Neural cell (in vitro differentiated cells): ENCODE measurements around the gene CCDC12. TPM values are rescaled to one million over a fixed set of nuclear protein-coding genes. Genes with fewer than 3 reads are reported as not detected.

Source experiments
- H2AFZ ChIP-seq: fragments of 200-600, 300-800 bp; sonication (generic), shearing (Covaris generic); 2 replicates; pipeline ENCODE4 v1.6.0; 2014; ENCODE audit warnings: low read depth, mild to moderate bottlenecking, antibody characterized with exemption, low read length, moderate library complexity
- H3F3A ChIP-seq: fragments of 200-600 bp; shearing (Covaris generic); 2 replicates; pipeline ENCODE4 v1.6.1; 2016; ENCODE audit warnings: mild to moderate bottlenecking, moderate library complexity, mixed read lengths, antibody characterized with exemption, low read length; ENCODE audit not compliant: insufficient read depth, poor library complexity, severe bottlenecking
- H3K27ac ChIP-seq: fragments of 200-600, 300-800 bp; sonication (generic), shearing (Covaris generic); 2 replicates; pipeline ENCODE4 v1.5.1; 2014; ENCODE audit warnings: mild to moderate bottlenecking, low read length, moderate library complexity
- H3K27me3 ChIP-seq: fragments of 300-800, 200-600 bp; sonication (generic), shearing (Covaris generic); 2 replicates; pipeline ENCODE4 v1.6.0; 2014; ENCODE audit warnings: mild to moderate bottlenecking, low read depth, low read length, moderate library complexity; ENCODE audit not compliant: insufficient read depth
- H3K36me3 ChIP-seq: fragments of 300-800, 200-600 bp; sonication (generic), shearing (Covaris generic); 2 replicates; pipeline ENCODE4 v1.5.1; 2014; ENCODE audit warnings: mild to moderate bottlenecking, antibody characterized with exemption, low read length, moderate library complexity; ENCODE audit not compliant: insufficient read depth
- H3K4me2 ChIP-seq: fragments of 300-800, 200-600 bp; sonication (generic), shearing (Covaris generic); 2 replicates; pipeline ENCODE4 v1.6.0; 2014; ENCODE audit warnings: mild to moderate bottlenecking, low read length
- H3K4me3 ChIP-seq: fragments of 300-800, 200-600 bp; sonication (generic), shearing (Covaris generic); 2 replicates; pipeline ENCODE4 v1.5.1; 2014; ENCODE audit warnings: mild to moderate bottlenecking, low read length, moderate library complexity
- H3K79me2 ChIP-seq: fragments of 200-600 bp; shearing (Covaris generic); replicated peaks from 2 replicates; pipeline ENCODE4 v1.6.0; 2014; ENCODE audit warnings: mild to moderate bottlenecking, low read length, moderate library complexity; ENCODE audit not compliant: insufficient read depth
- H3K9ac ChIP-seq: fragments of 300-800, 200-600 bp; sonication (generic), shearing (Covaris generic); 2 replicates; pipeline ENCODE4 v1.6.1; 2016; ENCODE audit warnings: mild to moderate bottlenecking, low read length, mixed read lengths
- H3K9me2 ChIP-seq: fragments of 200-600 bp; shearing (Covaris generic); 2 replicates; pipeline ENCODE4 v1.6.1; 2016; ENCODE audit warnings: mild to moderate bottlenecking, low read length, mixed read lengths; ENCODE audit not compliant: insufficient read depth
- H3K9me3 ChIP-seq: fragments of 200-600, 300-800 bp; sonication (generic), shearing (Covaris generic); 2 replicates; pipeline ENCODE4 v1.6.1; 2016; ENCODE audit warnings: mild to moderate bottlenecking, mixed run types, low read length, moderate library complexity, mixed read lengths
- H4K20me1 ChIP-seq: fragments of 200-600 bp; shearing (Covaris generic); 2 replicates; pipeline ENCODE4 v1.6.1; 2016; ENCODE audit warnings: mild to moderate bottlenecking, mixed run types; ENCODE audit not compliant: insufficient read depth
- CTCF ChIP-seq: fragments of 450-650 bp; IDR thresholded peaks from 2 replicates; pipeline ENCODE4 v1.5.1; 2014; ENCODE audit warnings: antibody characterized with exemption, mild to moderate bottlenecking, moderate library complexity; ENCODE audit not compliant: poor library complexity, severe bottlenecking
- EP300 ChIP-seq: fragments of 450-650 bp; conservative IDR thresholded peaks from 2 replicates; pipeline ENCODE4 v1.6.1; 2014; ENCODE audit warnings: antibody characterized with exemption, mild to moderate bottlenecking, moderate library complexity; ENCODE audit not compliant: poor library complexity, severe bottlenecking
- EZH2 ChIP-seq: fragments of 200-600, 300-800 bp; shearing (Covaris generic), sonication (generic); IDR thresholded peaks from 2 replicates; pipeline ENCODE4 v1.6.1; 2014; ENCODE audit warnings: antibody characterized with exemption, low read length, borderline replicate concordance, mild to moderate bottlenecking; ENCODE audit not compliant: insufficient read depth, poor library complexity, severe bottlenecking
- MXI1 ChIP-seq: fragments of 450-650 bp; conservative IDR thresholded peaks from 2 replicates; pipeline ENCODE4 v1.6.1; 2014; ENCODE audit warnings: antibody characterized with exemption, mild to moderate bottlenecking; ENCODE audit not compliant: poor library complexity, severe bottlenecking
- POLR2AphosphoS5 ChIP-seq: IDR thresholded peaks from 2 replicates; pipeline ENCODE4 v1.6.1; 2012
- RAD21 ChIP-seq: fragments of 450-650 bp; conservative IDR thresholded peaks from 2 replicates; pipeline ENCODE4 v1.6.1; 2014; ENCODE audit warnings: antibody characterized with exemption, mild to moderate bottlenecking, moderate library complexity
- REST ChIP-seq: IDR thresholded peaks from 2 replicates; pipeline ENCODE4 v1.6.1; 2012; ENCODE audit warnings: borderline replicate concordance
- SMC3 ChIP-seq: fragments of 450-650 bp; conservative IDR thresholded peaks from 2 replicates; pipeline ENCODE4 v1.6.1; 2014; ENCODE audit warnings: antibody characterized with exemption, mild to moderate bottlenecking, moderate library complexity; ENCODE audit not compliant: poor library complexity
- TAF1 ChIP-seq: IDR thresholded peaks from 2 replicates; pipeline ENCODE4 v1.6.1; 2012; ENCODE audit warnings: low read depth
- polyA plus RNA-seq: library from polyadenylated mRNA; depleted of rRNA; stranded (reverse); fragments of >200 nt; gene quantifications from 2 replicates; pipeline ENCODE4 v1.2.3, GENCODE V29; 2014

The CCDC12 gene
- polyA plus RNA-seq, 1 donor from 2014 or later: 46.4 TPM

- peaks cover under 1% of the 10 kb centered on the region for H3K27me3 ChIP-seq
- no peak overlapping the region for H3K27ac ChIP-seq
- H3K9ac ChIP-seq: no peak overlapping the region
- no peaks in the 10 kb centered on the region for H3K9me3 ChIP-seq
- no peak overlapping the region for H2AFZ ChIP-seq
- no peaks in the 10 kb centered on the region for H3F3A ChIP-seq
- no peaks in the 10 kb centered on the region for H3K79me2 ChIP-seq
- no peak overlapping the region for H3K4me3 ChIP-seq
- H3K36me3 ChIP-seq: no peaks in the 10 kb centered on the region
- H3K9me2 ChIP-seq: no peaks in the 10 kb centered on the region
- TF ChIP-seq POLR2AphosphoS5 (no peak), SMC3 (no peak), MXI1 (no peak), CTCF (no peak), TAF1 (no peak), EZH2 (no peak), EP300 (no peak), RAD21 (no peak), REST (no peak)
- H3K4me2 ChIP-seq: no peak overlapping the region
- H4K20me1 ChIP-seq: no peaks in the 10 kb centered on the region
Observed at GRCh38 chr3:46875560-46875959, 101.0 kb downstream of the CCDC12 start.

GRCh38 chr3:46874430-46874829, 102.1 kb downstream of the CCDC12 start:
- no peak for TF ChIP-seq REST
- no peak for TF ChIP-seq POLR2AphosphoS5
- no peaks in the 10 kb centered on the region for H4K20me1 ChIP-seq
- H3K4me2 ChIP-seq: no peak overlapping the region
- no peaks in the 10 kb centered on the region for H3K9me3 ChIP-seq
- no peaks in the 10 kb centered on the region for H3K9me2 ChIP-seq
- no peak overlapping the region for H2AFZ ChIP-seq
- no peaks in the 10 kb centered on the region for H3K36me3 ChIP-seq
- no peak overlapping the region for H3K27ac ChIP-seq
- H3K79me2 ChIP-seq: no peaks in the 10 kb centered on the region
- H3K27me3 ChIP-seq: no peaks in the 10 kb centered on the region
- no peaks in the 10 kb centered on the region for H3F3A ChIP-seq
- H3K4me3 ChIP-seq: no peak overlapping the region
- H3K9ac ChIP-seq: no peak overlapping the region
